T-cell (primary cell): ENCODE measurements around the gene MPI. TPM values are rescaled to one million over a fixed set of nuclear protein-coding genes. Genes with fewer than 3 reads are reported as not detected.
"Not testable (repeated sequence)": the region's sequence is repeated elsewhere in the genome, so short reads cannot be mapped to it uniquely, and the experiment has no call there.

Experiments used
- ATAC-seq, 4 experiments: fragments of 200-7000 bp in 3 of 4; fragments of 150-1000 bp in 1 of 4; cut with Tn5 transposase; replicated peaks in 1 of 4; 1 replicate in 3 of 4; 2 replicates in 1 of 4; pipeline ENCODE4 v1.10.0; 2021; ENCODE audit warnings: moderate library complexity in 3 of 4, mild to moderate bottlenecking in 2 of 4, moderate number of reproducible peaks in 1 of 4
- CTCF ChIA-PET, 2 donors: fragments of 300-600 bp; sonication (Branson Sonifier 250); formaldehyde crosslinking; loops; one replicate each; lab custom pipeline; 2022; ENCODE audit warnings: antibody characterized with exemption in 2 of 2; lab: Charles Lee
- POLR2A ChIA-PET, 2 donors: fragments of 300-600 bp; sonication (Branson Sonifier 250); formaldehyde crosslinking; loops; one replicate each; lab custom pipeline; 2022; ENCODE audit warnings: antibody characterized with exemption in 2 of 2; lab: Charles Lee
- DNase-seq, 35 experiments: peaks; one replicate each; pipeline versions ENCODE4 v3.0.0 to v3.0.0-alpha.2; 2013 to 2023
- H3K27ac ChIP-seq: one replicate; pipeline ENCODE4 v1.5.1; 2013; ENCODE audit warnings: low read length
- H3K27me3 ChIP-seq, 2 experiments: replicated peaks in 1 of 2; 1 replicate in 1 of 2; 2 replicates in 1 of 2; pipeline versions ENCODE4 v1.6.1 to v1.7.0; 2013; ENCODE audit warnings: low read length in 1 of 2, mixed read lengths in 1 of 2; ENCODE audit not compliant: control insufficient read depth in 2 of 2, insufficient read depth in 2 of 2; ENCODE audit errors: extremely low read depth in 1 of 2
- H3K36me3 ChIP-seq, 2 donors: 1 replicate in 1 of 2; 2 replicates in 1 of 2; pipeline versions ENCODE4 v1.6.1 to v1.7.0; 2013; ENCODE audit warnings: low read length in 1 of 2; ENCODE audit not compliant: control insufficient read depth in 2 of 2, insufficient read depth in 1 of 2; ENCODE audit errors: extremely low read depth in 1 of 2
- H3K4me1 ChIP-seq, 2 experiments: 1 replicate in 1 of 2; 2 replicates in 1 of 2; pipeline versions ENCODE4 v1.6.1 to v1.7.0; 2013; ENCODE audit warnings: low read length in 2 of 2, mixed read lengths in 1 of 2; ENCODE audit not compliant: insufficient read depth in 2 of 2, control insufficient read depth in 1 of 2; ENCODE audit errors: extremely low read depth in 1 of 2
- H3K4me3 ChIP-seq, 2 donors: 1 replicate in 1 of 2; 2 replicates in 1 of 2; pipeline versions ENCODE4 v1.5.1 to v1.7.0; 2013; ENCODE audit warnings: mild to moderate bottlenecking in 2 of 2, low read length in 1 of 2, moderate library complexity in 1 of 2; ENCODE audit not compliant: control insufficient read depth in 1 of 2; ENCODE audit errors: extremely low read depth in 1 of 2
- H3K9me3 ChIP-seq: 2 replicates; pipeline ENCODE4 v1.7.0; 2013
- H3K27ac Mint-ChIP-seq, 2 donors: one replicate each; pipeline ENCODE4 v1.8.0; 2020 to 2021; ENCODE audit warnings: mild to moderate bottlenecking in 2 of 2, mixed read lengths in 2 of 2
- H3K27me3 Mint-ChIP-seq, 2 donors: one replicate each; pipeline ENCODE4 v1.8.0; 2021 to 2022; ENCODE audit warnings: mixed read lengths in 2 of 2
- H3K36me3 Mint-ChIP-seq: one replicate; pipeline ENCODE4 v1.8.0; 2021; ENCODE audit warnings: mixed read lengths
- H3K4me1 Mint-ChIP-seq, 3 donors: one replicate each; pipeline ENCODE4 v1.8.0; 2020 to 2022; ENCODE audit warnings: mixed read lengths in 3 of 3, mild to moderate bottlenecking in 1 of 3
- H3K4me3 Mint-ChIP-seq, 3 donors: one replicate each; pipeline ENCODE4 v1.8.0; 2020 to 2022; ENCODE audit warnings: mild to moderate bottlenecking in 3 of 3, mixed read lengths in 3 of 3, moderate library complexity in 3 of 3
- H3K9me3 Mint-ChIP-seq, 3 donors: one replicate each; pipeline ENCODE4 v1.8.0; 2020 to 2022; ENCODE audit warnings: mixed read lengths in 3 of 3
- WGBS: methylation state at CpG from one replicate; pipeline ENCODE4 v1.1.5; 2013; ENCODE audit warnings: missing lambda C conversion rate; ENCODE audit not compliant: insufficient coverage; 5-methylcytosine and 5-hydroxymethylcytosine counted together
- total RNA-seq, 35 experiments: library from RNA in 6 of 35; stranded (reverse) in 6 of 35; fragments of 120-200 nt in 1 of 35; gene quantifications; one replicate each; pipeline versions ENCODE4 v1.2.1 to v1.2.4 and lab custom pipeline; 2013 to 2026

MPI gene
- total RNA-seq, 5 donors from 2014 or later (not counting 1 experiment from before 2014, with no cell fraction given), result 36.5 to 74.1 (median 66.1) TPM

DNA sequence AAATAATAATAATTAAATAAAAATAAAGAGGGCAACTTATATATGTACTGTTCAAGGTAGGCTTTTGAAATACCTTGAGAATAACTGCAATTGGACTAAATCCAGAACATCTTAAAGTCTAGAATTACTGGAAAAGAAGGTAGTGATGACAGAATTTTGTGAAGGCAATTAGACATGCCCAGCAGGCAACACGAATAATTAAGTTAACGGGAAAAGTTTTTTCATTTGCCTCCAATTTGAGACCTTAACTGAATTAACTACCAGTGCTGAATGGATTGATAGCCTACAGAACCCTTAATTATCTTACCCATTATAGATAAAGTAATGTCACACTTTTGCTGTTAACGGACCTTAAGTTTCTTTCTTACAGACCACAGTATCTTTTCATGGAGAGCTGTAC, 34.7 kb downstream of the MPI start:
- Histone ChIP-seq H3K27ac (no peak overlapping the region), H3K4me1 (no peaks in the 10 kb centered on the region), H3K36me3 (peaks cover 13 to 66% of the 10 kb centered on the region in 2 donors), H3K9me3 (no peaks in the 10 kb centered on the region), H3K4me3 (no peak overlapping the region), H3K27me3 (no peaks in the 10 kb centered on the region)
- H3K4me1 Mint-ChIP-seq, result no peaks in the 10 kb centered on the region
- DNase-seq, result no peak
- WGBS, result no CpG with 5 or more reads among the region's 3 CpGs
- H3K9me3 Mint-ChIP-seq, result no peaks in the 10 kb centered on the region
- peaks cover 39% of the 10 kb centered on the region for H3K36me3 Mint-ChIP-seq
- no peak for ATAC-seq
- ChIA-PET POLR2A (no interaction called here), CTCF (no interaction called here)
- H3K27me3 Mint-ChIP-seq, result no peaks in the 10 kb centered on the region
- H3K4me3 Mint-ChIP-seq, result no peak overlapping the region
- no peak overlapping the region for H3K27ac Mint-ChIP-seq

DNA sequence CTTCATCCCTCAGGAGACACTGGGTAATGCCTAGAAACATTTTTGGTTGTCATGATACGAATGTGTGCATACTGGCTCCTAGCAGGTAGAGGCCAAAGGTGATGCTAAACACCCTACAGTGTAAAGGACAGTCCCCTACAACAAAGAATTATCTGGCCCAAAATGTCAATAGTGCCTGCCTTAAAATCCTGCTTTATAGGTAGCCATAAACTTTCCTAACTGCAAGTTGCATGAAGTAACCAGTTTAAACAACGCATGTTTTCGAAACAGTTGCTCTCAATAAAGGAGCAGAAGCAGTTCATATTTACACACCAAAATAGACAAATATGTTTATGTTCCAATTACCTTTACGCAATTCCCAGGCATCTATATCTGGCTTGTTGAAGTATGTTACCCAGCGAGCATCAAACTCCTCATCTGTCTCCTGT, 38.9 kb downstream of the MPI start:
- POLR2A ChIA-PET, result no interaction called here
- WGBS, result 94% methylated on average over 3 of the region's 5 CpGs
- H3K36me3 Mint-ChIP-seq, result peaks cover 23% of the 10 kb centered on the region
- no peak for DNase-seq
- no peak overlapping the region for H3K27ac ChIP-seq
- peaks cover 0 to 3% of the 10 kb centered on the region in 2 experiments for H3K4me1 ChIP-seq
- H3K27me3 ChIP-seq, result no peaks in the 10 kb centered on the region
- no peak for ATAC-seq
- no peak overlapping the region for H3K27ac Mint-ChIP-seq
- peaks cover 5 to 41% of the 10 kb centered on the region in 2 donors for H3K36me3 ChIP-seq
- no peaks in the 10 kb centered on the region for H3K27me3 Mint-ChIP-seq
- H3K9me3 ChIP-seq, result no peaks in the 10 kb centered on the region
- H3K4me3 ChIP-seq, result no peak overlapping the region
- peaks cover 7 to 10% (median 10%) of the 10 kb centered on the region in 3 donors for H3K4me1 Mint-ChIP-seq
- no peaks in the 10 kb centered on the region for H3K9me3 Mint-ChIP-seq
- CTCF ChIA-PET, result no interaction called here
- H3K4me3 Mint-ChIP-seq, result no peak overlapping the region

DNA sequence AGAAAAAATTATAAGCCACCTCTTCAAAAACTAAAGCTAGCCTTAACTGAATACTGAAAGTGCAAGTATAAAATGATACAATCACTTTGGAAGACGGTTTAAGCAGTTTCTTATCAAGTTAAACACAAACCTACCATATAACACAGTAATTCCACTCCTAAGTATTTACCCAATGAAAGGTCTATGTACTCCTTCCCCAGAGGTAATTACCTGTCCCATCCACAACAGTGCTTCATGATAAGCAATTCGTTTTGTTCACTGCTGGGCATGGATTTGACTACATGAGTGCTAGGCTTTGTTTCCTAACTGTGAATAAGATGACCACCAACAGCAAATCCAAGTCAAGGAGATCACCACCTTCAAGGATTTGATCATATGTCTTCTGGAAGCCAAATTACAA, 43.7 kb downstream of the MPI start:
- Mint-ChIP-seq H3K9me3 (no peaks in the 10 kb centered on the region), H3K27ac (peak overlapping the region in 1 of 2 donors; percentile 22), H3K27me3 (no peaks in the 10 kb centered on the region), H3K4me3 (no peak overlapping the region), H3K36me3 (peaks cover 10% of the 10 kb centered on the region), H3K4me1 (peaks cover 34 to 41% (median 39%) of the 10 kb centered on the region in 3 donors)
- H3K4me1 ChIP-seq, result peaks cover 7 to 29% of the 10 kb centered on the region in 2 experiments
- ATAC-seq, result no peak
- no peak overlapping the region for H3K27ac ChIP-seq
- H3K9me3 ChIP-seq, result no peaks in the 10 kb centered on the region
- H3K36me3 ChIP-seq, result peaks cover 3 to 13% of the 10 kb centered on the region in 2 donors
- ChIA-PET POLR2A (interaction anchor here in 1 of 2 donors (0.8 kb wide), 1 partner anchor 12 kb away, joined by 7 read pairs; no protein-coding TSS in a partner anchor), CTCF (interaction anchor here in 1 of 2 donors (0.6 kb wide), 1 partner anchor 157 kb away, joined by 5 read pairs; no protein-coding TSS in a partner anchor)
- WGBS, result 46% methylated on average over 2 of the region's 2 CpGs
- H3K27me3 ChIP-seq, result no peaks in the 10 kb centered on the region
- no peak overlapping the region for H3K4me3 ChIP-seq
- no peak for DNase-seq

DNA sequence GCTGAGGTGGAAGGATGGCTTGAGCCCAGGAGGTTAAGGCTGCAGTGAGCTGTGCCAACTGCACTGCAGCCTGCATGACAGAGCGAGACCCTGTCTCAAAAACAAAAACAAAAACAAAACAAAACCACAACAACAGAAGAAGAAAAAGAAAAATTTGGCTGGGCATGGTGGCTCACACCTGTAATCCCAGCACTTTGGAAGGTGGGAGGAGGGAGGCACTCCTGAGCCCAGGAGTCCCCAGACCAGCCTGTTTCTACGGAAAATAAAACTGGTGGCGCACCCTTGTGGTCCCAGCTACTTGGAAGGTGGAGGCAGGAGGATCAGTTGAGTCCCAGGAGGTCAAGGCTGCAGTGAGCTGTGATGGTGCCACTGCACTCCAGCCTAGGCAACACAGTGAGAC, 45.4 kb downstream of the MPI start:
- ChIA-PET CTCF (interaction anchor here in 1 of 2 donors (0.9 to 1.0 kb wide), 2 partner anchors 12 to 33 kb away, joined by 3 to 4 read pairs; no protein-coding TSS in a partner anchor), POLR2A (interaction anchor here in 1 of 2 donors (0.6 to 0.9 kb wide), 3 partner anchors 15 to 25 kb away, joined by 3 read pairs; no protein-coding TSS in a partner anchor)
- not testable (repeated sequence) for H3K27ac ChIP-seq, H3K9me3 Mint-ChIP-seq, H3K36me3 ChIP-seq, H3K27me3 ChIP-seq, H3K9me3 ChIP-seq, H3K36me3 Mint-ChIP-seq, ATAC-seq, H3K27me3 Mint-ChIP-seq, DNase-seq, H3K4me3 ChIP-seq
- Mint-ChIP-seq H3K27ac (peak overlapping the region in 1 of 2 donors; percentile 22), H3K4me1 (peaks cover 34 to 42% (median 39%) of the 10 kb centered on the region in 3 donors), H3K4me3 (peak overlapping the region in 2 of 3 donors; percentile 48 to 63)
- WGBS, result no CpG with 5 or more reads among the region's 3 CpGs
- H3K4me1 ChIP-seq, result peaks cover 7 to 30% of the 10 kb centered on the region in 2 experiments

DNA sequence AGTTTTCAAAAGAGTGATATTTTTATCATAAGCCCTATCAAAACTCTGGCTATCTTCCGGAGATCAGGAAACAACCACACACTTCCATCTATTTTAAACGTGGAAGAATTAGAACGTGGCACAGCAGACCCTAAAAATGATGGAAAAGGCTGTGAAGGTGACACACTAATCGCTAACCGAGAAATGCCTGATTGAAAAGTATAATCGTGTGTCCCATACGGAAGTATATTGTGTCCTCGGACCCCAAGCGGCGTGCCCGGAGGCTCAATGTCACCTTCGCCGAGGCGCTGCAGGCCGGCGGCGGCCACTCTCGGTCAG, 47.4 kb downstream of the MPI start:
- peaks cover 34 to 40% (median 37%) of the 10 kb centered on the region in 3 donors for H3K4me1 Mint-ChIP-seq
- POLR2A ChIA-PET, result no interaction called here
- Histone ChIP-seq H3K36me3 (no peaks in the 10 kb centered on the region), H3K4me3 (peak overlapping the region; percentile 82 to 83), H3K27me3 (no peaks in the 10 kb centered on the region), H3K4me1 (peaks cover 7 to 30% of the 10 kb centered on the region in 2 experiments), H3K27ac (no peak overlapping the region), H3K9me3 (no peaks in the 10 kb centered on the region)
- H3K9me3 Mint-ChIP-seq, result no peaks in the 10 kb centered on the region
- 2% methylated on average over 15 of the region's 18 CpGs for WGBS
- DNase-seq (no peak), ATAC-seq (peak in 2 of 4 experiments; percentile 3 to 6)
- H3K36me3 Mint-ChIP-seq, result no peaks in the 10 kb centered on the region
- H3K27me3 Mint-ChIP-seq, result no peaks in the 10 kb centered on the region
- CTCF ChIA-PET, result interaction anchor here in 1 of 2 donors (1.0 to 1.2 kb wide), 5 partner anchors 10 to 431 kb away, joined by 3 to 5 read pairs (median 3); partner anchors contain the start of gene MAN2C1
- H3K27ac Mint-ChIP-seq, result peak overlapping the region; percentile 66 to 85
- peak overlapping the region; percentile 88 to 89 (median 89) for H3K4me3 Mint-ChIP-seq

DNA sequence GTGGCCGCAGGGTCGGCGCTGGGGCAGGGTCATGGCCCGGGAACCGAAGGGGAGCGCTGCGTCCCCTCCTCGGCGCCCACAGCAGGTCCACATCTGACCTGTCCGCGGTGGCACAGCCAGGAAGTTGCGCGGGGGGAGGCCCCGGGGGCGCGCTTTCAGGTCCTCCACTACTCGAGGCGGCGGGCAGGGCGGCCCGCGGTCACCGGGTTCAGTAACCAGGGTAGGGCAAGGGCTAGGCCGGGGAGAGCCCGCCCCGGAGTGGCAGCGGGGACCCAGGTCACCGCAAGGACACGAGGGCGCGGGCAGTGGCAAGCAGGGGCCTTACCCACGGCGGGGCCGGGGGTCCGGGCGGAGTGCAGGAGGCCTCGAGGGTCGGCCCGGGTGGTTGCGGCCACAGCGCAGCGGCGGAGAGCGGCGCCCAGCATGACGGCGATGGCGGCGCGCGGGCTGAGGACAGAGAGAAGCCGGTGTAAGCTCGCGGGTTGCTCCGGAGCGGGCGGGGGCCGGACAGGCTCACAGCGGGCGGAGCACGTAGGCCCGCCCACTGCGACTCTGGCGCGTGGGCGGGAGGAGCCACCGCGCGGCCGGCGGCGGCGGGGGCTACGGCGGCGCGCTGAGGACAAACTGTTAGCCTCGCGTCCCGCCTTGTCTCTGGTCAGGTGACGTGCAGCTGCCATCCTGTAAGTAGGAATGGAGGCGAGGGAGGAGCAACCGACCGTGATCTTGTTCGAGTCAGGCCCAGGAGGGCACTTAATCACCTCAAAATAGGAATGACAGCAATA, 47.9 kb downstream of the MPI start, which contains the start of gene COX5A:
Gene COX5A, minus strand, starts transcription at position 484 of the 782 bp plus-strand sequence. Its CDS starts 59 bp downstream, at position 425.
- H3K36me3 Mint-ChIP-seq, result no peaks in the 10 kb centered on the region
- H3K4me1 Mint-ChIP-seq, result peaks cover 34 to 37% (median 34%) of the 10 kb centered on the region in 3 donors
- ChIA-PET POLR2A (interaction anchor here in 1 of 2 donors (0.6 kb wide), 1 partner anchor 31 kb away, joined by 3 read pairs; no protein-coding TSS in a partner anchor), CTCF (interaction anchor here in 1 of 2 donors (0.6 to 1.2 kb wide), 8 partner anchors 10 to 430 kb away, joined by 3 to 5 read pairs (median 3); partner anchors contain the start of genes MAN2C1 and RPP25)
- H3K27ac Mint-ChIP-seq, result peak within 1 kb of the TSS; percentile 85 to 91
- H3K4me3 Mint-ChIP-seq, result peak within 1 kb of the TSS; percentile 88 to 89 (median 89)
- no peaks in the 10 kb centered on the region for H3K27me3 Mint-ChIP-seq
- peak; percentile 79 to 97 (median 91) for DNase-seq
- Histone ChIP-seq H3K27me3 (no peaks in the 10 kb centered on the region), H3K36me3 (no peaks in the 10 kb centered on the region), H3K9me3 (no peaks in the 10 kb centered on the region), H3K27ac (peak within 1 kb of the TSS; percentile 40), H3K4me1 (peaks cover 7 to 30% of the 10 kb centered on the region in 2 experiments), H3K4me3 (peak within 1 kb of the TSS; percentile 82 to 83)
- WGBS, result under 1% methylated on average over 79 of the region's 85 CpGs
- peak; percentile 94 to 98 (median 98) for ATAC-seq
- no peaks in the 10 kb centered on the region for H3K9me3 Mint-ChIP-seq
